ENCODE measurements around the gene THPO.

THPO gene

DNA sequence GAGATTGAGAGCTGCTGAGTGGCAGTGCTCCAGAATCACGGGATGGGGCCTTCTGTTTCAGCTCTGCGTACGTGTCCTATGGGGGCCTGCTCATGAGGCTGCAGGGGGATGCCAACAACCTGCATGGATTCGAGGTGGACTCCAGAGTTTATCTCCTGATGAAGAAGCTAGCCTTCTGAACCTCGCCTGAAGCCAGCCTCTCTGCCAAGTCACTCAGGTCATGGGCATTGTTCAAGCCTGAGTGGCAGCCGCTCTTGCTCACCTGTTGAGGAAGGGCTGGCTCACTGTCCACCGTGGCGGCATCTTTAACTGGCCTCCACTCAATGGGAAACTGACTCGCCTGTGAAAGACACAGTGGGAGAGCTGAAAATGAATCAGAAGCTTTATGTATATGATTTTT, 9.9 kb downstream of the THPO start:
- in situ Hi-C loops (cut with HindIII; ENCODE audit: low sequenced_read_pairs), result no loop called here

DNA sequence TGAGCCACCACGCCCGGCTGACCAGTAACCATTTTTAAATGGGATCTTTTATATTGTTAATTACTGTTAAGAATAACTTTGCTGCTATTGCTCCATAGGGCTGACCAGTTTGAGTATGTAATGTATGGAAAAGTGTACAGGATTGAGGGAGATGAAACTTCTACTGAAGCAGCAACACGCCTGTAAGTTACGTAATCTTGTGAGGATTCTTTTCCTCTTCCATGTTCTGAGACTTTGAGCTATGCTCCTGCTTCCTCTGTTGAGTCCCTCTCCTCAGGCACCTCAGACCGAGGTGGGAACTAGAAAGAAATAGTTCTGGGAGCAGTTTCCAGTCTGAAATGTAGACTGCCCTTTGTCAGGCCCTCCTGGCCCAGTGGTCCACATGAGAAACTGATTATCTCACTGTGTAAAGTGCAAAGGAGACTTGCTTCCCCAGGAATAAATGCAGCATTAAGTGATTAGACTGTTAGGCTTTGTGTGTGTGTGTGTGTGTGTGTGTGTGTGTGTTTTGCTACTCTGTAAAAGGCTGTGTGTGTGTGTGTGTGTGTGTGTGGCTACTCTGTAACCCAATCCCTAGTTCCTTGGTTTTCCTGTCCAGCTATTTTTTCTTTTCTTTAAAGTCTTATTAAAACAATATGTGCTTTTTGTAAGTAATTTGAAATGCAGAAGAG, 11.3 kb downstream of the THPO start:
- in situ Hi-C loops (cut with HindIII; ENCODE audit: low sequenced_read_pairs), result no loop called here

DNA sequence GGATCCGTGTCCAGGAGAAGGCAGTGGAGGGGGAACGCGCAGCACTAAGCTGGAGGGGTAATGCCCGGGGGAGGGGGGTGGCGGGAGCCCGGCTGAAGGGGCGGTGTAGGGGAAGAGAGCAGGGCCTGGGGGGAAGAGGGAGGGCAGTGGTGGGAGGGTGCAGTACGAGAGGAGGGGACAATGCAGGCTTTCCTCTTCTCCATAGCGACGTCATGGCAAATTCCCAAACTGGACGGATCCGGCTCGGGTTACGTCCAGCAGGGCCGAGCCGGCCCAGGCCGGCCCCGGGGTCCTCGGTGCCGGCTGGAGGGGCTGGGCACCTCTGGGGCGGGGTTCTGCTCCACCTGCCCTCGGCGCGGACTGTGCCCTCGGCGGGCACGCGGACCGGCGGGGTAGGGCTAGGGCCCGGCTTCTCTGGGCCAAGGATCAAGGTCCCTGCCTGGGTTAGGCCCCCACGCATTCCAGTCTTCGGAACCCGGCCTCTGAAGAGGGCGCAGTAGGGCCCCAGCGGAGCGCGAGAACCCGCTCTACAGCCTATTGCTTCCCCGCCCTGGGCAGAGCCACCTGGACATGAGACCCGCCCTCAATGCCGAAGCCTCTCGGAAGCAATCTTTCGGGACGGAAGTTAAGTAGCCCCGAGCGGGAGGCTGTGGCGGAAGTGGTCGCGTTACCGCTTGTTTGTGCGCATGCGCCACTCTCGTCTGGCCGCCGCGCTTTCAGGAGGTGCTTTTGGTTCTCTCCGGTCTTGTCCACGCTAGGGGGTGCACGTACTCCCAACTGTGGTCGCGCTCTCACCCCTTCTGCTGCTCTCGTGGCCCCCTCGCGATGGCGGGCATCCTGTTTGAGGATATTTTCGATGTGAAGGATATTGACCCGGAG, 15.1 kb downstream of the THPO start:
- in situ Hi-C loops (cut with HindIII; ENCODE audit: low sequenced_read_pairs), result no loop called here

DNA sequence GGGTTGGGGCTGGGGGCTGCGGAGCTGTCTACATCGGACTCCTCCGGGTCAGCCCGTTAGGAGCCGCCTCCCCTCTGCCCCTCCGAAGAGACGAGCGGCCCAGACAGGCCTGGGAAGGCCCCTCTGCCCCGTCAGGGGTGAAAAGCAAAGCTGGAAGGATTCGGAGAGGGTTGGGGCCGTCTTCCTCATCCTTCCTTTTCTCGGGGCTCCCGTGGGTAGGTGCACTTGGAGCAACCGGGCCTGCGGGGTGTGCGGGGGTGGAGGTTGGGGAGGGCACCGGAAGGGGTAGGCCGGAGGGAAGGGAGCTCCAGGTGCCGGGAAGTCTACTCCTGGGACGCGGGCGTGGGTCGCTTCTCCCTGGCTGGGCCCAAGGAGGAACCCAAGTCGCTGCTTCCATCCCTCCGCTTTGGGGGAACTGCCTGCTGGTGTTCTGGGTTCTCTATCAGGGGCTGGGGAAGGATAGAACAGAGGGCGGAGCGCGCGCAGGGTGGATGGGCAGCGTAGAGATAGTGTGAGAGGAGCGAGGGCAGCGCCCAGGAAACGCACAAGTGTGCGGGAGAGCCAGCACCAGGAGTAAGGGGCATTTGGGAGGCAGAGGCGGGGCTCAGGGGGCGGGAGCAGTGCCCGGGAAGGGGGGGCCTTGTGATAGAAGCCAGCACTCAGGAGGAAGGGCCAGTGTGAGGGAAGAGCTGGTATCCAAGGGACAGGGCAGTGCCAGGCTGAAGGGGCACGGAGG, 15.9 kb downstream of the THPO start:
- in situ Hi-C loops (cut with HindIII; ENCODE audit: low sequenced_read_pairs), result no loop called here

DNA sequence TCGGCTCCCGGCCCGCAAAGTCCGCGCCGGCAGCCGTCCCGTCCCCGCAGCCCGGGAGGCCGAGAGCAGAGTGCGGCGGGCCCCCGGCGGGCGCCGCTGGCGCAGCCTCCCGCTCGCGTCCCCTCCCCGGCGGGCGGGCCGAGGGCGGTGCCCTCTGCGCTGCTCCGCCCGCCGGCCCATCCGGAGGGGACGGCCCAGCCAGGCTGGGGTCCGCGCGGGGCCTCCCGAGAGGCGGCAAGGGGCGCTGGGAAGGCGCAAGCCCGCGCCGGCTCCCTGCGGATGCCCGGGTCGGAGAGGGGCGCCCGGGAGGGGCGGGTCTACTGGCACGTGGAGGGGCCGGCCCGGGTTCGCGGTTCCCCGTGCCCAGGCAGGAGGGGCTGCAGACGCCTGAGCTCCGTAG, 16.5 kb downstream of the THPO start, which contains the start of the genes CLCN2 and POLR2H:
Gene CLCN2, minus strand, starts transcription at position 74 of the 400 bp plus-strand sequence. CDS start 126 bp downstream, outside the sequence.
Gene POLR2H, plus strand, starts transcription at position 179 of the 400 bp plus-strand sequence. CDS start 1,783 bp downstream, outside the sequence.
- in situ Hi-C loops (cut with HindIII; ENCODE audit: low sequenced_read_pairs), result no loop called here

DNA sequence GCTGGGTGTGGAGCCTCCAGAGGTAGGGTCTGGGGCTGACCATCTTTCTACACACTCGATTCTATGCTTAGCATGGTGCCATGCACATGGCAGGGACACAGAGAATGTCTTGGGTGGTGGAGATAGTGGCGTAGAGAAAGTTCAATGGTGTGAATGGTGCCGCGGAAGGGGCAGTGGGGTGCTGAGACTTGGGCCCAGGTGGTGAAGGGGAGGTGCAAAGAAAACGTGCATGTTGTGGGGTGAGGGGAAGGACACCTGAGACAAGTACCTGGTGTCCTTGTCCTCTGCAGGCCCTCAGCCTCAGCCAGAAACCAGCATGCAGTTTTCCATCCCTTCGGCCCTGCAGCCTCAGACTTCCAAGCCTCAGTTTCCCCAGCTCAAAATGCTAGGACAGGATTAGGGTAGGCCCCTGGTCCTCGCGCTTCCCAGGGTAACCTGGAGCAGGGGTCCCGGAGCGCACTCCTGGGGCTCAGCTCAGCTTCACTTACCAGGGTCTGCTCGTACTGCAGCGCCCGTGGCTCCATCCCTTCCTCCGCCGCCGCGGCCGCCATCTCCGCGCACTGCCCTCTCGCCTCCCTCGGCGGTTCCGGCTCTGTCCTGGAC, 17.0 kb downstream of the THPO start:
- in situ Hi-C loops (cut with HindIII; ENCODE audit: low sequenced_read_pairs), result no loop called here

DNA sequence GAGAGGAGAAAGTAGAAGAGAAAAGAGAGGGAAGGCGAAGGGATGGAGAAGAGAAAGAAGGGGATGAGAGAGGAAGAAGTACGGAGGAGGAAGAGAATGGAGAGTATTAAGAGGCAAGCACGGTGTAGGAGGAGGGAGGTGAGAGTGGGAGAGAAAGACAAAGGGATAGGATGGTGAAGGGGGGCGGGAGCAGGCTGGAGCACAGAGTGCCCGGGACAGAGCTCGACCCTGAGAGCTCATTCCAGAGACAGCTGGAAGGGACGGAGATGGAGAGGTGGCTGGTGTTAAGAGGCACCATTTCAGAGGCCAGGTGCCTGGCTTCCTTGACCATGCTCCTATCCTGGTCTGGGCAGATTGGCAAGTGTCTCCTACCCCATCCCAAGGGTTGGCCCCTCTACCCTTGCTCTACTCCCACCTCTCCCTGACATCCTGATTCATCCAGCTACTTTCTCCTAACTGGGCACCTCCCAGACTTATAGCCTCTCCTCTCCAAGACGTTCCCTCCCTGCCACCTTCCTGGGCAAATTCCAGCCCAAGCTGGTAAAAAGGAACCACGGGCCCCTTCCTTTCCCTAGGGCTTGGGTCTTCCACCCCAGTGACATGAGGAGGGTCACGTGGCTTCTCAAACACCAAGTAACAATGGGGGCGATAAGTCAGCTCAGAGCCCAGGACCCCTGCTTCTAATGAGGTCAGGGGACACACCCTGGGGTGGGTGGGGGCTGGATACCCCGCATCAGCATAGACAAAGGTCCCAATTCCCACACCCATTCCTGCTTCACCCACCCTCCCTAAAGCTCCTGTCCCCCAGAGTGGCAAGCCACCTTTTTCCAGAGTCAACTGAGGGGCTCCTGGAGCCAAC, 17.7 kb downstream of the THPO start:
- in situ Hi-C loops (cut with HindIII; ENCODE audit: low sequenced_read_pairs), result no loop called here

DNA sequence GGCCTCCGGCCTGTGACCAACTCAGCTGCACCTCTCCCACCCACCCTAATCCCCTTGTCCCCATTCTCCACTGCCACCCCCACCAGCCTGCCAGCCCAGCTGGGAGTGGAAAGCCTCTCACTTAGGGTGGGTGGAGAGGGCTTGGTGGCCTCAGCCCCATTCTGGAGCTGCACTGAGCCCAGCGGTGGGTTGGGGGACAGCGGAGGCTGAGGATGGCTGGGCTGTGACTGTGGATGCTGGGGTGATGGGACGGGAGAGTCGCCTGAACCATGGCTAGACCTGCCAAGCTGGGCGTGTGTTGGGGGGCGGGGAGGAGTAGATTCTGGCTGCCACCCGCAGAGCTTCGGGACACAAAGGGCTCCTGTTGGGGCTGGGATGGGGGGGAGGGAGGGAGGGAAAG, 18.4 kb downstream of the THPO start:
- in situ Hi-C loops (cut with HindIII; ENCODE audit: low sequenced_read_pairs), result no loop called here

DNA sequence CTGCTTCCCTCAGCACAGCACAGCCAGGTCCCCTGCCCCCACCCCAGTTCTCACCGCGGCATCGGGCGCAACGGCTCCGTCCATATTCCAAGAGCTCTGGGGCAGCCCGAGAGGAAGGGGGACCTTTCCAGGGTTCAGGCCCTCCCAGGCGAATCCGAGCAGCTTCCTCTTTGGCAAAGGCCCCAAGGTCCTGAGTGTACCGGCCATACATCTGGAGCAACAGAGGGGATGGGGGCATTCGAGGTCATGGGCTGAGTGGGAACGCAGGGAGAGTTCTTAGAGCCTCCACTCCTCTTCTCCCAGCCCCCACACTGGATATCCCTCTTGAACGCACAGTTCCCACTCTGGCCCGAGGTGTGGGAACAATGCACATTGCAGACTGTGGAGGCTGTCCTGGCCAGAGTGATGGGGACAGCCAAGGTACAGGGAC, 19.1 kb downstream of the THPO start:
- in situ Hi-C loops (cut with HindIII; ENCODE audit: low sequenced_read_pairs), result no loop called here

DNA sequence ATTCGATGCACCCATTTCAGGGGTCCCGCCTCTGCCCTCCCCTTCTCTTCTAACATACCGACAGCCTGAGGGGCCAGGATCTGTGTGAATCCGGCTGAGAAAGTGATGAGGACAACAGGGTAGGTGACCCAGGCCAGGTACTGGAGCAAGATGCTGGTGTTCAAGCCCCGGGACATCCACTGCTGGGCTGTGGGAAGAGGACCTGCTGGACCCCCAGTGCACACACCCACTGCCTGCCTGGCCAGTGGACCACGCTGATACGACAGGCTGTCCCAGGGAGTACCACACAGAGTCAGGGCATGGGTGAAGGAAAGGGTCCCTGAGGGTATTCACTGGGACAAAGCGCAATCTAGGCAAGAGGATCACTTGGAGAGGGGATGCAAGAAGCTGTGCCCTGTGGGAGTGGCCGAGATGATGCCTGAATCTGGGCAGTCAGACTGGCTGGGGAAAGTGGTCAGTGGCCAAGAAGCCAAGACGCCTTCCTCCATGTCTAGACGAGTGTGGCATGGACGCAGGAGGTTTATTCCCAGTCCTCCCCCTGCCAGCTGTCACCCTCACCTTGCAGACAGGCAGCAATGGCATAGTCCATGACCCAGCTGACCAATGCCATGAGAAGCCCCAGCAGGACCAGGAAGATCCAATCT, 19.8 kb downstream of the THPO start:
- in situ Hi-C loops (cut with HindIII; ENCODE audit: low sequenced_read_pairs), result no loop called here

DNA sequence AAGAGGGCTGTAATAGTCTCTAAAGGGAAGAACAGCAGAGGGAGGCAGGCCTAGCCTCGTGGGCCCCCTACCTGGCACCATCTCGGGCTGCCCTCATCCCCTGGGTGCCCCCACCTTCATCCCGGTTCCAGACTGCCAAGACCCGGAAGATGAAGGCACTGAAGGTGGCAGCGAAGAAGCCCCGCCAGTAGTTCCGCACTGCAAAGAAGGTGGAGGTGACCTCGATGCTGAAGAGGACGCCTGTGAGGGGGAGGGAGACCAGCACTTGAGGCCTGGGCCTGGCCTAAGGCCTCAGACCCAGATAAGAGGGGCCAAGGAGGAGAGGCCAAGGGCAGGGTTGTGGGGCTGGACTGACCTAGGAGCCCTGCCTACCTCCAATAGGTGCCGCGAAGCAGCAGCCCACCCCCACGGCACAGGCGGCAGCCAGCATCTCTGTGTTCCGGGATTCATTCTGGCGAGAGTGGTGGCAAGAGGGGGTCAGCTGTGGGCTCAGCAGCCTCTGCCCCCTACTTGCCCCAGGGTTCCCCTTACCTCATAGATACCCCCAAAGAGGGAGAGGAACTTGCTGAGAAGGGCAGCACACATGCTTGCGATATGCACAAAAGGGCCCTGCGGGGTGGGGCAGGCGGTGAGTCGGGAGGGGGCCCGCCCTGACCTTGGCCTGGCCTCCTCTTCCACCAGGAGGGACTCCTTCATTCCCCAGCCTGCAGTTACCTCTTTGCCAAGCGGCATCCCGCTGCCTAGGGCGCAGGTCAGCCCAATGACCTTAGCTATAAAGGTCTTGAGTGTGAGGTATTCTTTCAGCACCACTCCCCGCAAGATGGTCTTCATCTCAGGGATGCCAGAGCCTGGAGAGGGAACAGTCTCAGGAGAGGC, 20.5 kb downstream of the THPO start:
- in situ Hi-C loops (cut with HindIII; ENCODE audit: low sequenced_read_pairs), result no loop called here

DNA sequence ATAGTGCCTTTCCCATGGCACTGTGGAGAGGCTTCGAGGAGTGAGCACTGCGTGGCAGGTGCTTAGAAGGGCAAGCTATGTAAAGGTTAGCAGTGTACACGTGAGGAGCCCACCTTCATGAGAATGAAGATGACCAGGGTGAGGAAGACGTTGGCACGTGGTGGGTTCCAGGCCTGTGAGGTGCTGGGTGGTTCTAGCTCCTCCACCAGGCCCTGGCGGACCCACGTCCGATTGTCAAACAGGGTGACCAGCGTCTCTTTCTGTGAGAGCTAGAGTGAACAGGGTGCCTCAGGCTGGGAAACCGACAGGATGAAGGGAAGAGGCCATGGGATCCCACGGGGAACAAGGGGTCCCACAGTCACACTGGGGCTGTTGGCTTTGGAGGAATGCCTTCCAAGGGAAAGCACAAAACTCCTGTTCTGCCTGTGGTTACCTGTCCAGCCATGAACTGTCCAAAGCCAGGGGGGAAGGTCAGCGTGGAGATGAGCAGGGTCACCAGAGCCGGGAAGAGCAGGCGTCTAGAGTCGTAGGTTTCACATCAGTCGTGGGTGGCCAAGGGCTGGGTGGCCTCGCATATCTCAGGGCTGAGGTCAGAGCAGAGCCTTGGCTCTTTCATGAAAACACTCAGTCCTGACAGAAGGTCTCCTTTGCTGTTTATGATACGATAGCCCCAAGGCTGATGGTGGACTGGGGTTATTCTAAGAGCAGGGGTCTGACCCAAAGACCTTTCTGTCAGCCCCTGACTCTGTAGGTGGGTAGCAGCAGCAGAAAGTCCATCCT, 22.6 kb downstream of the THPO start:
- in situ Hi-C loops (cut with HindIII; ENCODE audit: low sequenced_read_pairs), result no loop called here

DNA sequence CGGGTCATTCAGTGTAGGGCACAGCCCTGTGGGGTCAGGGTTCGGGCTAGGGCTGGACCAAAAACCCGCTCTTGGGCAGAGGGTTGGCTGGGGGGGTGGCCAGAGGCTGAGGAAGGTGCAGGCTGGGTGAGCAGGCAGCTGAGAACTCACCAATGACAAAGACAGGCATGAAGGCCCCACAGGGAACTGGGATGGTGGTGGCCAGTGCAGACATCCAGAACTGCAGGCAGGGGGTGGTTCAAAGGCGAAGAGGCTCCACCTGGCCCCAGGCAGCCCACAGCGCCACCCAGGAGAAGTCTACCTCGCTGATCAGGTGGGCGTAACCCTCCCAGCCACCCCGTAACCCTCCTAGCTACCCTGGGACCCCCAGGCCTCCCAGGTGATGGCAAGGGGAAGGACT, 23.3 kb downstream of the THPO start:
- in situ Hi-C loops (cut with HindIII; ENCODE audit: low sequenced_read_pairs), result no loop called here

DNA sequence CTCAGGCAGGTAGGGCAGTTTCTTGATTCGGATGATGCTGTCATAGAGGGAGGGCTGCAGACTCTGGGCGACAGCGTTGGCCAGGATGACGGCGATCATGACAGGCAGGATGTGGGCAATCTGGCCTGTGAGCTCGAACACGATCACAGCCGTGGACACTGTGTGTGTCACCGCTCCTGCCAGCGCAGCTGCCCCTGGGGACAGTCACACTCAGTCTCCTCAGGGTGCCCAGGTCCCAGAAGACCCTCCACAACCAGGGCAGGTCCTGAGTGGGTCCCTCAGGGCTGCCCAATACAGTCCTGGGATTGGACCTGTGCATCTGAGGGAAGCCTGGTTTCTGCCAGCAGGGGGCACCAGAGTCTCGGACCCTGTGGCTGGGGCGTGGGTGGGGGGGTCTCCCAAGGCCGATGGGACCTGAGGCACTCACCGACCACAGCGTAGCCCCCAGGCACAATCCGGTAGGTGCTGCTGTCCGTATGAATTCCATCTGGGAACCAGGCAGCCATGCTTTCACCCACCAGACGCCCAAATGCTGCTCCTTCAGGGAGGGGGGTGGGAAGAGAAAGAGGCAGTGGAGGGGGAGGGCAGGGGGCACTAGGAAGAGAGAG, 23.8 kb downstream of the THPO start:
- in situ Hi-C loops (cut with HindIII; ENCODE audit: low sequenced_read_pairs), result no loop called here

DNA sequence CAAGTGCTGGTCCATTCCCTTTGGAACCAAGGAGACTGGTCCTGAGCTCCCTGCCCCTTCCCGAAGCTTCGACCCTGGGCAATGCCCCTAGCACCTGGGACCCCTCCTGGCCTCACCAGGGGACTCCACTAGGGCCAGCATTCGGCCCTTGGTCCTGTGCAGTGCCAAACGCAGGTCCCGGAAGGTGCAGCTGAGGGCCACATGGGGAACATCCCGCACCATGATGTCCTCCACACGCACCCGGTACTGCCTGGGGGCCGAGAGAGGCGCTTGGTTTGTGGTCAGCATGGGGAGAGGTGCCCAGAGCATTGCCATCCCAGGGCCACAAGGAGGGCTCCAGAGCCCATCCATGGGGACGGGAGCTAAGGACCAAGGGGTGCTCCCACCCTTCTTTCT, 24.5 kb downstream of the THPO start:
- in situ Hi-C loops (cut with HindIII; ENCODE audit: low sequenced_read_pairs), result no loop called here

DNA sequence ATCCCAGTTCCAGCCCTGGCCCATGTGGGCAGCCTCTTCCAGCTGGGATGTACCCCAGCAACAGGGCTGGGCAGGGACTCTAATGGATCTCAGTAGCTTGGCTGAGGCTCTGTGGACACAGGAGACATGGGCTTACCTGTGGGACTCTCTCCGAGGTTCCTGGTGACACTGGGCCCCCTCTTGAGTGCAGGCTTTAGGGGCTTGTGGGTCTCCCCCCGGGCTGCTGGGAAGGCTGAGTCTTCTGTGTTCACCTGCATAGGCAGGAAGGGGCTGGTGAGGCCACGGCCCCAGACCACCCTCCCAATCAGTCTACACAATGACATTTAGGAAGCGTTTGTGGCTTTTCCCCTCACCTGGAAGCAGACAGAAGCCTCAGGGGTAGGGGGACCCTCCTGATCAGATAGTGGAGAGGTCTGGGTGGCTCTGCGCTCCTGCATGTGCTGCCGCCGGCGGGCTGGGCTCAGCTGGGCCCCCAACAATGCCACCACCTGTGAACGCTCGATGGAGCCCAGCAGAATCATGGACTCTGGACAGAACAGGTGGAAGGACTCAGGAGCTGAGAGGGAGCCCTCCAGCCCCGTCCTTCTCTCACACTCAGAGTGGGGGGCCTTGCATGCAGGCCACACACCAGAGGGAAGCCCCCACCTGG, 25.0 kb downstream of the THPO start:
- in situ Hi-C loops (cut with HindIII; ENCODE audit: low sequenced_read_pairs), result no loop called here

All from endothelial cell of hepatic sinusoid (primary cell).